HG02588 (cell line): ENCODE data around the gene MRPS18B.
"Not testable (repeated sequence)": the region's sequence is repeated elsewhere in the genome, so short reads cannot be mapped to it uniquely, and the experiment has no call there.

Experiments used
- ATAC-seq: cut with Tn5 transposase; IDR thresholded peaks from one replicate; pipeline ENCODE4 v1.9.1; 2021; ENCODE audit warnings: mild to moderate bottlenecking, moderate library complexity; ENCODE audit not compliant: unreplicated experiment

Gene MRPS18B

GRCh38 chr6:30635834-30636233 lies 18.2 kb downstream of the MRPS18B start:
- ATAC-seq: no peak

- ATAC-seq: no peak
Observed at GRCh38 chr6:30640481-30640880, 22.8 kb downstream of the MRPS18B start.

DNA sequence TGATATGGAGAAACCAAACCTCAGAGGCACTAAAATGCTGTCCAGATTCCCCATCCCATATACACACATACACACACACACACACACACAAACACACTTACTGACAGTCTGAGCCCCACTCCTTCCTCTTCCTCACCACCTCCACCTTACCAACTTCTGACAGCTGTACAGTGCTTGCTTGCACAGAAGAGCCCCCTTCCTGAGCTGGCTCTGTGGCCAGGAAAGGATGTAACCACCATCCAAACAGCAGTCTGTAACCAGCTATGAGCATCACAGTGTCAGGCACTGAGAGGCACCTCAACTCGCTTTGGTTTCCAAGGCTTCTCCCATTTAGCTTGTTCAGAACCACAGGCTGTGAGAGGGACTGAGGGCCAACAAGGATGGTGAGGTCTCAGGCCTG lies 23.4 kb downstream of the MRPS18B start:
- ATAC-seq: no peak

DNA sequence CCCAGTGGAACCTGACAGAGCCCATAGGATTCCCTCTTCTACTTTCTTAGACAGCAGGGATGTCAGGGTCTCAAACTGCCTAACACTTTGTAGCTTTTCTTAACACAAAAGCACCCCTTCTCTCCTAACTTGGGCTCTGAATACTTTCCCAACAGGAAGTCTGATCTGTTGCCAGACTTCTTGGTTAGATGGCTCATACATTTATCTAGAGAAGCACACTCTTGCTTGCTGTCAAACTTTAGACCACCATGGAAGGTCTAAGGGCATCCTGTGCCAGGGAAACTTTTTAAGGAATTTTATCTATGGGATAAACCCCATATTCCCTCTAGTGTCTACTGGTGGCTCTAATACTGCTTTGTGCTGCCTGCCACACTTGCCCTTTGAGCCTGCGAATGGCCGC lies 26.0 kb downstream of the MRPS18B start:
- no peak for ATAC-seq

DNA sequence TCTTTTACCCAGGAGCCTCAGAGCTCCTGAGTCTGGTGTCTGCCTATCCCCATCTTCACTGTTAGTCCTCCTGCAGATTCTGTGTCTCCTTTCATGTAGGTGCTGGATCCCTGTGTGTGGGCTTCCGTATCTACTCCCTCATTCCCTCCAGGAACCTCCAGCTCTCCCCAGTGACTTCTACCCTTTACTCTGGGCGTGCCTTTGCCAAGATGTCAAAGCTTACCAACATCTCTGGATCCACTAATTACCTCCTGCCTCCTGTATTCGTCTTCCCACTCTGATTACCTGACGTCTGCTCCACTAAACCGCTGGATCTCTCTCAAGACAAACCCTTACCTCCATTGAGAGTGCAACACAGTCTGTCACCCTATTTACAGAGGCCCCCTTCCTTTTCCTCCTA lies 27.1 kb downstream of the MRPS18B start:
- no peak for ATAC-seq

DNA sequence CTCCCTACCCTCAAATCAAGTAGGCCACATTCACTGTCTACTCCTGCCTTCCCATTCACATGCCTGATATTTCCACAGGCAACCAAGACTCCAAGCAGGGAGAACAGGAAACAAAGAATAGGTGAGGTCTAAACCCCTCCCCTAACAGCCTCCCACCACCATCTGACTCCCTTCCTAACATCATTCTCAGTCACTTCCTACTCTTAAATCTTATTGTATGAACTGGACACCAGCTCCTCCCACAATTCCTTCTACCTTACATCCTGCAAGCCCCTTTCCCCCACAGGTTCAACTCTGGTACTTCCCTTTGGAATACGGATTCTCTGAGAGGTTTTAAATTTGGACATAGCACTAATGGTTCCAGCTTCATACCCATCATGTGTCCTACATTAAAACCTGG lies 28.3 kb downstream of the MRPS18B start:
- no peak for ATAC-seq

DNA sequence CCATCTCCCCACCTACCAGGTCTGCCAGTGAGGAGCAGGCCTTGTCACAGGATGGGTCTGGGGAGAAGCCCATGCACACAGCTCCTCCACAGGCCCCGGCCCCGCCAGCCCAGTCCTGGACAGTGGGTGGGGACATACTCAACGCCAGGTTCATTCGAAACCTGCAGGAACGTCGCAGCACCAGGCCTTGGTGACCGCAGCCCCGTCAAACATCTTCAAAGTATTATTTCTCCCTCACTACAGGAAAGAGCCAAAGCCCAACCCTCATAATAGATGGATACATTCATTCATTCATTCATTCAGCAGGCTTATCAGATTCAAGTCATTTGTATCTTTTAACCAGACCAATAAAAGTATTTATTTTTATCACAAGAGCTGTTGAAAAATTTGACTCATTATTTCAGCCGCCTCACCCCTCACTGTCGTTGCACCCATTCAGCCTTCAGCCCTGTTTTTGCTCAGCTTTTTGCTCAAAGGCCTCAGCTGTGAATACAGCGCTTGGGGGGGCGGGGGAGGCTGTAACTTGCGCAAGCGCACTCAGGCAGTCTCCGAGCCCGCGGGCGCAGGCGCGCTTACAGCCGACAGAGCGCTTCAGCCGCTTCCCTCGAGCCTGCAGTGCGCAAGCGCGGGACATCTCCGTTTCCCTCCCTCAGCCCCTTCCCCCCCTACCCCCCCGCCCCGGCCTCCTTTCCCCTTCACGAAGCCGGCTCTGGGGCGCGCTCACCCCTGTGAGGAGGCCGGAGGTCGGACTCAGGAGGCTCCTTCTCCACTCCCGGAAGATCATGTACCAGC lies 29.0 kb downstream of the MRPS18B start, which contains the start of gene C6orf136:
TSS of gene C6orf136 (plus strand) at position 684 of the 792 bp plus-strand sequence. CDS start at position 783, 99 bp downstream.
- ATAC-seq: peak; percentile 63

DNA sequence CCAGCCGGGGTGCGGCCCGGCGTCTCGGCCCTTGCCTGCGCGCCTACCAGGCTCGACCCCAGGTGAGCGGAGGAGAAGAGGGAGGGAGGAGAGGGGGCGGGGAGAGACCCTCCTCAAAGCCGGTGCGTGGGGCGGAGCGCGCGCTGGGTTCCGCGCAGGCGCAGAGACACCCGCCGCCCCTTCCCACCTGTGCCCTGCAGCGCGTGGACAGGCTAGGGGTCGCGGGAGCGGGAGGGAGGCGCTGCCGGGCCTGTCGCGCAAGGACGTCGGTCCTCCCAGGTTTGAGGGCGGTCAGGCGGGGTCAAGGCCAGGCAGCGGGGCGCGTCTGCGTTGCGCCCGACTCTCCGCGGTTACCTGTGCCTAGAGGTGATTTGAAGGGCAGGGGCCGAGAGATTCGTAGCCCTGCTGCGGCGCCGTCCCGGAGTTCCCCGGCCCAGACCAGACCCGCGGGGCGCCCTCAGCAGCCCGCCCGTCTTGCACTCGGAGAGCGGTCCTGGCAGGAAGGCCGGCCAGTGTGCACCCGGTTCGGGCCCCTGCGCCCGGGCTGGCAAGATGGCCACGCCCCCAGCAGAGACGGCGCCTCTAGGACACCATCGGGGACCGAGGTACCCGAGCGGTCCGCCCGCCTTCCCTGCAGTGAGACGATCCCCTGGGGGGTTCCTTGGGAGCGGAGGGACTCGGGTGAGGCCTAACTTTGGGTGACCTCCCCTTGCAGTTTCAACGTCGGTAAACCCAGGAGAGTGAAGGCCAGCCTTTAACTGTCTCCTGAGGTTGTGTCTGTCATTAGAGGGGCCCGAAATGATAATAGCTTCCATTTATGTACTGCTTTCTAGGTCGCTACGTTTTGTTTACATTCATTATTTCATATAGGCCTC lies 29.8 kb downstream of the MRPS18B start:
- peak; percentile 62 for ATAC-seq

DNA sequence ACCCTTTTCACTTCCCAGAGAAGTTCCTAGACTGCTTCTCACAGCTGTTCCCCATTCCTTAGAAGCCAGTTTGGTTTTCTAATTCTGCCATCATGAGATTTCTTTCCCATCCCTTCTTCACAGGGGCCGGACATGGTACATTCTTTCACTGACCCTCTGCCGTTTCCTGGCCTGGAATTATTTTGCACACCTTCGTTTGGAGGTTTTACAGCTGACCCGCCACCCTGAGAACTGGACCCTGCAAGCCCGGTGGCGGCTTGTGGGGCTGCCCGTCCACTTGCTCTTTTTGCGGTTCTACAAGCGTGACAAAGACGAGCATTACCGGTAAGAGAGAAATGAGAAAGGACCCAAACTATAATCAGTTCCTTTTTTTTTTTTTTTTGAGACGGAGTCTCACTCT lies 33.5 kb downstream of the MRPS18B start:
- no peak for ATAC-seq

- ATAC-seq: no peak
Observed at GRCh38 chr6:30654798-30655742, 37.4 kb downstream of the MRPS18B start.

GRCh38 chr6:30655743-30656094 lies 38.1 kb downstream of the MRPS18B start:
- ATAC-seq: no peak

DNA sequence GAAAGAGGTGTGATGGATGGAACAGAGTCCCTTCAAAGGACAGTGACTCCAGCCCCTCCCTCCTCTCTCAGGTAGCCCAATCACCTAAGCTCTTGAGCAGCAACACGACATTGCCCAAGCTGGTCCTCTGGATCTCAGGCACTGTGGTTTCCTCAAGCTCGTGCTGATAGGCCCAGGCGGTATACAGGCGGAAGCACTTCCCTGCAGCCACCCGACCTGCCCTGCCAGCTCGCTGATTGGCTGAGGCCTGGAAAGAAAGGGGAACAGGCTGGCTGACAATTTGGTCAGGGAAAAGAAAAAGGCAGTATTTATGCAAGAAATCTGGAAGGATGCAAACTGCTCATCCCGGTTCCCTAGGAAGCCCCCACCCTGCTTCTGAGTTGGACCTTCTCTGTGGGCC lies 38.9 kb downstream of the MRPS18B start:
- ATAC-seq: no peak

DNA sequence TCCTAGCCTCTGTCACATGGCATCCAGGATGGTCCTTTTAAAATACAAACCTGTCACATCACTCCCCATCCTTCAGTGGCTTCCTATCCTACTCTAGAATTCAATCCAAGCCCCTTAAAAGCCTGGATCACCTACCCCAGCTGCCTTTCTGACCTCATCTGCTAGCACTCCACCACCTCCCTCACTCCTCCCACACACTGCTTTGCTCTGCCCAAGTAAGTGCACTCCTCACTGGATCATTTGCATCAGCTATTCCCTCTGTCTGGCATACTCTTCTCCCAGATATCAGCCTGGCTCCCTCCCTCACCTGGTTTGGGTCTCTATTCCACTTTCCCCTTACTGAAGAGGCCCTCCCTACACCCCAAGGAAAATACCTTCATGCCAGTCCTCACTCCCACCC lies 39.8 kb downstream of the MRPS18B start:
- ATAC-seq: no peak

DNA sequence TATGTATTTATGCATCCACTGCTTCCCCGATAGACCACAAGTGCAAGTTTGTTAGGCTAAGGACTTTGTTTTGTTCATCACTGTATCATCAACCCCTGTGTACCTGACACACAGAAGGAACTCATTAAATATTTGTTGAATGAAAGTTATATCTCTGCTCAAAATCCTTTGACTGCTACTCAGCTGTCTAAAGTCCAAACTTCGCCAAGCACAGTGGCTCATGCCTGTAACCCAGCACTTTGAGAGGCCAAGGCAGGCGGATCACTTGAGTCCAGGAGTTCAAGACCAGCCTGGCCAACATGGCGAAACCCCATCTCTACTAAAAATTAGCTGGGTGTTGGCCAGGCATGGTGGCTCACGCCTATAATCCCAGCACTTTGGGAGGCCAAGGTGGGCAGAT lies 40.3 kb downstream of the MRPS18B start:
- not testable (repeated sequence) for ATAC-seq

DNA sequence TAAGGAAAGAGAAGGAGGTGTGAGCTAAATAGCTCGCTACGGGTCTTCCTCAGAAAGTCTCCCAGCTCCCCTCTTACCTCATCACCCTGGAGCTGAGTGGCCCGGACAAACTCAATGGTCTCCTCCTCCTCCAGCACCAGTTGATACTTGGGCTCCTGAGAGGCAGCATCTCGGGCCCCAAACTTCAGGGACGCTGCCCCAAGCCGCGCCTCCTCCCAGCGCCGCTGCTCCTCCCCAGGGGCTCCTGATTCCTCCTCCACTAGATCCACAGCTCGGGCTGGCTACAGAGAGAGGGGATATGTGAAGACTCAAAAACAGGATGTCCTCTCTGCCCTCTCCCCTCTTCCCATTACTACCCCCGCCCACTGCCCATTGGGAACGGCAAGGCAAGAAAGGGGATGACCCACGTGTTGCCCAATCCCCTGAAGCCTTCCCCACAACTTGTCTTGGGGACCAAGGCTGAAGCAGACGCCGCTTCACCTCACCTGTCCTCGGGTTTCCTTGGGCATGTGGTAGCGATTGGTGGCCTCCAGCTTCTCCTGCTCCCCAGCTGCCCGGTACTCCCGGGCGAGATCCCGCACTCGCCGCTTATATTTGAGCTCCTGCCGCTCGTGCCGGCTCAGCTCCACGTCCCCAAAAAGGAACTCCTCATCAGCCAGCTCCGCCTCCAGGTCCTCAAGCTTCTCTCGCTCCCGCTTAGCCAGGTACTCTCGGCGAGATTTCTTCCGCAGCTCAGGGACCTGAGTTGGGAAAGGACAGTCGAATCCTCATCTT lies 47.5 kb downstream of the MRPS18B start:
- ATAC-seq: no peak

- not testable (repeated sequence) for ATAC-seq
Observed at GRCh38 chr6:30666300-30666699, 48.7 kb downstream of the MRPS18B start.

DNA sequence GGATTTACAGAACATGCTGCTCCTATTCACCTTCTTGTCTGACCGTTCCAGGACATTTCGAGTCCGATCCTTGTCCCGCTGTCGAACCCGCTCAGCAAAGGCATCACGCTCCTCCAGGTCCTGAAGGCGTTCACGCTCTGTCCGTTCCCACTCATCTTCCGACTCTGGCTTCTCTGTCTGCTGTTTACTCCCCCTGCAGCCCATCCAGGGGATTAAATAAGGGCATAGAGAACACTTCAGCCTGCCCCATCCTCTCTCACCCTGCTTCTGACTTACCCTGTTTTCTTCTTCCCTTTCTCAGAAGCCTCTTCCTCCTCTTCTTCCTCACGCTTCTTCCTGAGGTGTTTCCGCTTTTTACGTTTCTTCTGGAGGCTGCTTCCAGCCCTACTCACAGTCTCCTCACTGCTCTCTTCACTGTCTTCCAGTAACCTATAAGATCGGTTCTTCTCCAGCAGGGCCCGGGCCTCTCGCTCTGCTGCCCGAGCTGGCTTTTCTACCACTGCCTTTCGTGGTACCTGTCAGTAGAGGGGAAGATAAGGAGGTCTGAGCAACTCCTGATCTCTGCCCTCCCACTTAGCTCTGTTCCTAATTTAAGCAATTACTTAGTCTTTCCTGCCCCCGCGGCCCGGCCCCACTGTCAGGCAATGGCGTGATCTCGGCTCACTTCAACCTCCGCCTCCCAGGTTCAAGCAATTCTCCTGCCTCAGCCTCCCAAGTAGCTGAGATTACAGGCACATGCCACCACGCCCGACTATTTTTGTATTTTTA lies 53.3 kb downstream of the MRPS18B start:
- no peak for ATAC-seq

GRCh38 chr6:30672445-30673253 lies 55.0 kb downstream of the MRPS18B start, which contains the start of gene DHX16:
TSS of gene DHX16 (minus strand) at chr6:30673006. CDS start at chr6:30672841, 165 bp downstream.
- peak; percentile 60 for ATAC-seq
